Measurements from ENCODE around the gene SRSF8.

The SRSF8 gene

DNA sequence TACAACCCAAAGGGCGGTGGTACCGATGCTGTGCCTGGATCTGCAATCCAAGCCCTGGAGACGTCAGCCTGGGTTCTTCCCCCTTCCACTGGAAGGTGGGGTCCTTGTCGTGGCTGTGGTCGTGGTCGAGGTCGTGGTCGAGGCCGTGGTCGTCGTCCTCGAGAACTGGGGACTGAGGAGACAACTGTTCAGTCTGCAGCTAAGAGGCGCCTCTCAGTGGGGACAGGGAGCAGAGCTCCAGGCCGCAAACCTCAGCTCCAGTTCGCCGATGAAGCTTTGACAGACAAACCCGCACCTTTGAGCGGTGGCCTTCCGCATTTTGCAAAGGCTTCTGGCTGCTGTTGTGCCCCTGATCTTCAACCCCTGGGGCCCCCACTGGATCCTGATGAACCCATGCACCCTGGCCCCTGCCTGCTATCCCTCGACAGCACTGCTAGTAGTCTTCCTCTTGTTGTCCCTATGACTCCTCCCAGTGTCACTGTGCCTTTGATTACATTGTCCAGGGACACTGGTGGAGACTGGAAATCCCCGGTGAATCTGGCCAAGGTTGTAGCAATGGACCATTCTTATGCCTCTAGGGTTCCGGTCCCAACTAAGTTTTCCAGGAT, 16.0 kb upstream of the SRSF8 start:
- H4K91ac ChIP-seq (ENCODE audit: low read depth, low read length) = no peak overlapping the region
- H3K4me2 ChIP-seq (ENCODE audit: low read length) = no peak overlapping the region
- H3K79me2 ChIP-seq (ENCODE audit: control insufficient read depth, insufficient read depth, low read length, poor library complexity) = no peaks in the 10 kb centered on the region
- H4K12ac ChIP-seq (ENCODE audit: low read depth, low read length) = no peak overlapping the region
- no peak overlapping the region for H3K27ac ChIP-seq (ENCODE audit: low read depth, low read length)
- no peak for DNase-seq
- no peak overlapping the region for H3K4me3 ChIP-seq (ENCODE audit: low read depth, low read length)
- no peak overlapping the region for H3K14ac ChIP-seq (ENCODE audit: low read length)
- H2BK5ac ChIP-seq (ENCODE audit: low read depth, low read length, poor library complexity) = no peak overlapping the region
- no peak overlapping the region for H2AFZ ChIP-seq (ENCODE audit: insufficient read depth, low read length, poor library complexity)
- no peak overlapping the region for H3K9ac ChIP-seq (ENCODE audit: low read length)
- H3K4me1 ChIP-seq (ENCODE audit: control insufficient read depth in 1 of 2, insufficient read depth in 2 of 2, low read length in 2 of 2) = no peaks in the 10 kb centered on the region
- H3K23ac ChIP-seq (ENCODE audit: low read length) = no peak overlapping the region
- H2AK5ac ChIP-seq (ENCODE audit: low read length) = no peak overlapping the region
- no peak overlapping the region for H2BK12ac ChIP-seq (ENCODE audit: low read length)
- H2BK120ac ChIP-seq (ENCODE audit: insufficient read depth, low read length, poor library complexity) = no peak overlapping the region
- H3K27me3 ChIP-seq (ENCODE audit: insufficient read depth, low read length) = peaks cover 5% of the 10 kb centered on the region
- H3K79me1 ChIP-seq (ENCODE audit: low read length) = no peaks in the 10 kb centered on the region
- no peak overlapping the region for H4K8ac ChIP-seq (ENCODE audit: low read depth, low read length)
- no peak overlapping the region for H3K18ac ChIP-seq (ENCODE audit: low read length)
- H3K9me3 ChIP-seq (ENCODE audit: insufficient read depth, low read depth, low read length) = peaks cover 7% of the 10 kb centered on the region
- no CpG with 5 or more reads among the region's 22 CpGs for WGBS (ENCODE audit: extremely low coverage, insufficient coverage, insufficient read length)
- no peaks in the 10 kb centered on the region for H3K36me3 ChIP-seq (ENCODE audit: control insufficient read depth in 1 of 2, insufficient read depth in 2 of 2, low read length in 2 of 2)
- no peak overlapping the region for H3K4ac ChIP-seq (ENCODE audit: low read depth, low read length)

DNA sequence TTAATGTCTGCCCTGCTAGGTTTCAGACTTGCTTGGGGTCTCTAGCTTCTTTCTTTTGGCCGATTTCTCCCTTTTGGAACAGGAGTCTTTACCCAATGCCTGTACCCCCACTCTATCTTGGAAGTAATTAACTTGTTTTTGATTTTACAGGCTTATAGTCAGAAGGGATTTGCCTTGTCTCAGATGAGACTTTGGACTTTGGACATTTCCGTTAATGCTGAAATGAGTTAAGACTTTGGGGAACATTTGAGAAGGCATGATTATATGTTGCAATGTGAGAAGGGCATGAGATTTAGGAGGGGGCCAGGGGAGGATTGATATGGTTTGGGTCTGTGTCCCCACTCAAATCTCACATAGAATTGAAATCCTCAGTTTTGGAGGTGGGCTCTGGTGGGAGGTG, 12.4 kb upstream of the SRSF8 start:
- no peak overlapping the region for H3K18ac ChIP-seq (ENCODE audit: low read length)
- no peak overlapping the region for H3K23ac ChIP-seq (ENCODE audit: low read length)
- H3K4me1 ChIP-seq (ENCODE audit: control insufficient read depth in 1 of 2, insufficient read depth in 2 of 2, low read length in 2 of 2) = no peaks in the 10 kb centered on the region

DNA sequence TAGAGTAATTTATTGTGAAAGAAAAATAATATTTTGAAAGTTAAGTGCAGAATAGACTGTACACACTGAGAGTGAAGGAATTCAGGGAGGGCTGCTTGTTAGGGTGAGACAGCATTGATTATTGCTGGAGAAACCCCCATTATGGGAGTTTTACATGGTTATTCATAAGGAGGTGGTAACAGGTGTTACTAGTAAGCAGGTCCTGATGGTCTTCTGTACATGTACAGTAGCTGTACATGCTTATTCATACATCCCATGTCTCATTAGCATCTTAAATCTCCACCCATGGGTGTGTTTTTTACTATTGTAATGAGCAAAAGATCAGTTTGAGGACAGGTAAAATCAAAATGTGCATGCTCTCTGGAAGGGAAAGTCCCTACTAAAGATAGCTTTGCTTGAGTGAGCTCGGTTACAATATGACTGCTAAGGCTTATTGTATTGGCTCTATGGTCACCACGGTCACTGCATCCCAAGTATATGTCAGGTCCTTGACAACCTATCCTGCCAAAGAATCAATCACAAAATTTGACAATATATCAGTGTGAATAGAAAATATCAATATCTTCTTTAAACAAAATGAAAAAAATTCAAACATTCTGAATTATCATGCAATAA, 11.3 kb upstream of the SRSF8 start:
- Histone ChIP-seq H3K27me3 (ENCODE audit: insufficient read depth, low read length) (peaks cover 5% of the 10 kb centered on the region), H3K4me3 (ENCODE audit: low read depth, low read length) (no peak overlapping the region), H2AFZ (ENCODE audit: insufficient read depth, low read length, poor library complexity) (no peak overlapping the region), H4K12ac (ENCODE audit: low read depth, low read length) (no peak overlapping the region), H3K9ac (ENCODE audit: low read length) (no peak overlapping the region), H4K91ac (ENCODE audit: low read depth, low read length) (no peak overlapping the region), H2BK12ac (ENCODE audit: low read length) (no peak overlapping the region), H3K4me1 (ENCODE audit: control insufficient read depth in 1 of 2, insufficient read depth in 2 of 2, low read length in 2 of 2) (no peaks in the 10 kb centered on the region), H3K36me3 (ENCODE audit: control insufficient read depth in 1 of 2, insufficient read depth in 2 of 2, low read length in 2 of 2) (no peaks in the 10 kb centered on the region), H3K4me2 (ENCODE audit: low read length) (no peak overlapping the region), H2AK5ac (ENCODE audit: low read length) (no peak overlapping the region), H3K79me2 (ENCODE audit: control insufficient read depth, insufficient read depth, low read length, poor library complexity) (no peaks in the 10 kb centered on the region), H3K14ac (ENCODE audit: low read length) (no peak overlapping the region), H3K18ac (ENCODE audit: low read length) (no peak overlapping the region), H3K23ac (ENCODE audit: low read length) (no peak overlapping the region), H3K4ac (ENCODE audit: low read depth, low read length) (no peak overlapping the region), H2BK5ac (ENCODE audit: low read depth, low read length, poor library complexity) (no peak overlapping the region), H2BK120ac (ENCODE audit: insufficient read depth, low read length, poor library complexity) (no peak overlapping the region), H3K79me1 (ENCODE audit: low read length) (no peaks in the 10 kb centered on the region), H3K27ac (ENCODE audit: low read depth, low read length) (no peak overlapping the region), H4K8ac (ENCODE audit: low read depth, low read length) (no peak overlapping the region), H3K9me3 (ENCODE audit: insufficient read depth, low read depth, low read length) (peaks cover 4% of the 10 kb centered on the region)
- no peak for DNase-seq
- no CpG with 5 or more reads among the region's 2 CpGs for WGBS (ENCODE audit: extremely low coverage, insufficient coverage, insufficient read length)

More for the DNA sequence above, 12.4 kb upstream of the SRSF8 start:
- H3K27ac ChIP-seq (ENCODE audit: low read depth, low read length) = no peak overlapping the region
- H2BK120ac ChIP-seq (ENCODE audit: insufficient read depth, low read length, poor library complexity) = no peak overlapping the region
- H4K12ac ChIP-seq (ENCODE audit: low read depth, low read length) = no peak overlapping the region
- WGBS (ENCODE audit: extremely low coverage, insufficient coverage, insufficient read length) = no CpG with 5 or more reads among the region's 2 CpGs
- no peak overlapping the region for H3K4me2 ChIP-seq (ENCODE audit: low read length)
- H3K79me1 ChIP-seq (ENCODE audit: low read length) = no peaks in the 10 kb centered on the region
- H3K9ac ChIP-seq (ENCODE audit: low read length) = no peak overlapping the region
- H4K91ac ChIP-seq (ENCODE audit: low read depth, low read length) = no peak overlapping the region
- peaks cover 5% of the 10 kb centered on the region for H3K27me3 ChIP-seq (ENCODE audit: insufficient read depth, low read length)
- no peaks in the 10 kb centered on the region for H3K36me3 ChIP-seq (ENCODE audit: control insufficient read depth in 1 of 2, insufficient read depth in 2 of 2, low read length in 2 of 2)
- no peak overlapping the region for H2AK5ac ChIP-seq (ENCODE audit: low read length)
- H2BK12ac ChIP-seq (ENCODE audit: low read length) = no peak overlapping the region
- no peak overlapping the region for H3K4ac ChIP-seq (ENCODE audit: low read depth, low read length)
- no peak overlapping the region for H3K4me3 ChIP-seq (ENCODE audit: low read depth, low read length)
- H2AFZ ChIP-seq (ENCODE audit: insufficient read depth, low read length, poor library complexity) = no peak overlapping the region
- no peak overlapping the region for H2BK5ac ChIP-seq (ENCODE audit: low read depth, low read length, poor library complexity)
- H3K14ac ChIP-seq (ENCODE audit: low read length) = no peak overlapping the region
- H3K79me2 ChIP-seq (ENCODE audit: control insufficient read depth, insufficient read depth, low read length, poor library complexity) = no peaks in the 10 kb centered on the region
- no peak overlapping the region for H4K8ac ChIP-seq (ENCODE audit: low read depth, low read length)
- DNase-seq = no peak
- peaks cover 7% of the 10 kb centered on the region for H3K9me3 ChIP-seq (ENCODE audit: insufficient read depth, low read depth, low read length)

DNA sequence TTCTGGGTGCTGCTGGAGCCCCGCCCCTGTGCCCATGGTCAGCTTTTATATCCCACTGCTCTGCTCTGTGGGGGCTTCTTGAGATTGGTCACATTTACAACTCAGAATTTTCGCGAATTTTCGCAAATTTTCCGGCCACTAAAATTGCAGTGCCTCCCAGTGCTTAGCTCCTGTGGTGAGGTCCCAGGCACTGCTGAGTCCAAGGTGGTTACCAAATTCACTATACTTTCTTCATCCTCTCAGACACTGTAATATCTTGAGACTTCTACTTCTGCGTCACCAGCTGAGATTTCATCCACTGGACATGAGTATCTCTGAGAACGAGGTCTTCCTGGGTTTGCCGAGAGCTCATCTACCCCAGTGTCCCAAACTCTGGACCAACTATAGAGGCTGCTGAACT, 8.8 kb upstream of the SRSF8 start:
- H2BK5ac ChIP-seq (ENCODE audit: low read depth, low read length, poor library complexity) = no peak overlapping the region
- WGBS (ENCODE audit: extremely low coverage, insufficient coverage, insufficient read length) = no CpG with 5 or more reads among the region's 8 CpGs
- no peak overlapping the region for H3K14ac ChIP-seq (ENCODE audit: low read length)
- H4K12ac ChIP-seq (ENCODE audit: low read depth, low read length) = no peak overlapping the region
- no peak overlapping the region for H3K4me2 ChIP-seq (ENCODE audit: low read length)
- H3K79me1 ChIP-seq (ENCODE audit: low read length) = no peaks in the 10 kb centered on the region
- no peak overlapping the region for H2AK5ac ChIP-seq (ENCODE audit: low read length)
- H3K27me3 ChIP-seq (ENCODE audit: insufficient read depth, low read length) = peaks cover 5% of the 10 kb centered on the region
- no peak overlapping the region for H4K91ac ChIP-seq (ENCODE audit: low read depth, low read length)
- no peak overlapping the region for H3K27ac ChIP-seq (ENCODE audit: low read depth, low read length)
- H3K9me3 ChIP-seq (ENCODE audit: insufficient read depth, low read depth, low read length) = peaks cover 3% of the 10 kb centered on the region
- H2BK120ac ChIP-seq (ENCODE audit: insufficient read depth, low read length, poor library complexity) = no peak overlapping the region
- no peak overlapping the region for H3K4me3 ChIP-seq (ENCODE audit: low read depth, low read length)
- H3K18ac ChIP-seq (ENCODE audit: low read length) = no peak overlapping the region
- no peak overlapping the region for H3K23ac ChIP-seq (ENCODE audit: low read length)
- no peaks in the 10 kb centered on the region for H3K4me1 ChIP-seq (ENCODE audit: control insufficient read depth in 1 of 2, insufficient read depth in 2 of 2, low read length in 2 of 2)
- no peak overlapping the region for H4K8ac ChIP-seq (ENCODE audit: low read depth, low read length)
- H3K4ac ChIP-seq (ENCODE audit: low read depth, low read length) = no peak overlapping the region
- no peak overlapping the region for H2BK12ac ChIP-seq (ENCODE audit: low read length)
- no peak overlapping the region for H3K9ac ChIP-seq (ENCODE audit: low read length)
- no peak for DNase-seq
- H3K36me3 ChIP-seq (ENCODE audit: control insufficient read depth in 1 of 2, insufficient read depth in 2 of 2, low read length in 2 of 2) = no peaks in the 10 kb centered on the region
- H2AFZ ChIP-seq (ENCODE audit: insufficient read depth, low read length, poor library complexity) = no peak overlapping the region
- no peaks in the 10 kb centered on the region for H3K79me2 ChIP-seq (ENCODE audit: control insufficient read depth, insufficient read depth, low read length, poor library complexity)

All from trophoblast cell (in vitro differentiated cells and primary cell).